ENCODE results near the gene SP1.

GRCh38 chr12:53419756-53420155 lies 39.8 kb downstream of the SP1 start:
- TF ChIP-seq CTCF (IDR thresholded peaks at IDR 0.05; ENCODE audit: borderline replicate concordance, extremely low read depth, low read length, poor library complexity, severe bottlenecking) (no peak), EZH2 (IDR thresholded peaks at IDR 0.05; ENCODE audit: borderline replicate concordance, low read depth, low read length, severe bottlenecking) (no peak)

Data from DND-41 (cell line).